ENCODE results near the gene ZNF598.
A peak's percentile ranks its signal among the peaks of the same experiment; 100 is the strongest.
"Not testable (repeated sequence)": the region's sequence is repeated elsewhere in the genome, so short reads cannot be mapped to it uniquely, and the experiment has no call there.

ZNF598 gene

DNA sequence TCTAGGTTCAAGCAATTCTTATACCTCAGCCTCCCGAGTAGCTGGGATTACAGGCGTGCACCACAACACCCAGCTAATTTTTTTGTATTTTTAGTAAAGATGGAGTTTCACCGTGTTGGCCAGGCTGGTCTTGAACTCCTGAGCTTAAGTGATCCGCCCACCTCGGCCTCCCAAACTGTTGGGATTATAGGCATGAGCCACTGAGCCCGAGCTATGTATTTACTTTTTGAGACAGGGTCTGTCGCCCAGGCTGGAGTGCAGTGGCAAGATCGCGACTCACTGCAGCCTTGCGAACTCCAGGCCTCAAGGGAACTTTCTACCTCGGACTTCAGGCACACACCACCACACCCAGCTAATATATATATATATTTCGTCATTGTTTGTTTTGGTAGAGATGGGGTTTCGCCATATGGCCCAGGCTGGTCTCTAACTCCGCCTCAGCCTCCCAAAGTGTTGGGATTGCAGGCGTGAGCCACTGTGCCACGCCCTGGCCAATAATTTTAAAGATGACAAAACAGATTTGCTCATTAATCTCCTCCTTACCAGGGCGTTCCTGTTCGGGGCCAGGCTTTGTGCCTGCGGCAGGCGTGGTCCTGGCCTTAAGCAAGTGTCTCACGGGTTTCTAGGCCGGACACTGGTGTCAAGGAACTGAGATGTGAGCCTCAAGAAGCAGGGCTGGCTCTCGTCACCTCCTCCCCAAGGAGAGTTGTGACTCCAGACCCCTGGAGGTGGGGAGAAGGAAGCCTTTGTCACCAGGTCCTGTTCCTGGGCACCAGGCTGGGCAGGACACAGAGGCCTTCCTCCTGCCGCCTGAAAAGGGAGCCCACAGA, 5.7 kb upstream of the ZNF598 start:
- intact Hi-C loops (cut with DNase I) = no loop called here
- DNase-seq = no peak

GRCh38 chr16:2013527-2013926, 3.9 kb upstream of the ZNF598 start:
- no peak for DNase-seq
- intact Hi-C loops (cut with DNase I) = no loop called here

- intact Hi-C loops (cut with DNase I); DNase-seq: not testable (repeated sequence)
Measured at GRCh38 chr16:2011726-2012125, 2.1 kb upstream of the ZNF598 start.

- peak in 1 of 42 donors; percentile 28 for DNase-seq
- intact Hi-C loops (cut with DNase I) = no loop called here
Measured at GRCh38 chr16:2009164-2009711, 383 bp downstream of the ZNF598 start.

DNA sequence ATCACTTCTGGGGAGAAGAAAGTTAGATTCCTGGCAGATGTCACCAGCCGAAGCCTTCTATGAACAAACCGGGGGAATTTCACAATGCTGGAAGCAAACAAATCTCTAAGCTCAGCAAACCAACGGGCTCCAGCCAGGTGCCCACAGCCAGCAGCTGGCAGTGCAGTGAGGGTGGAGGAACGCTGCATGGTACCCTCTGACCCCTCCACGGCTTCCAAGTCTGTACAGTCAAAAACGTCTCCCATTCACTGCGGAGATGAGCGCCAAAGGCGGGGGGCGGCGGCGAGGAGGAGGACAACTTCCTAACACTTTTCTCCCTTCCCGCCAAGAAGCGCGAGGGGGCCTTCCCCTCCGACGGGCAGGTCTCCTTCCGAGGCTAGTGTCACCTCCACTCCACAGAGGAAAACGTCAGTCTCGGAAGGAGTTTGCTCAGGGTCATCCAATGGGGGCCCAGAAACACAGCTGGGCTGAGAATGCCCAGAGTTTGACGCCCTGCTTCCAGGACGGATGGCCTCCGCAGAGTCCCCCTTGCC, 924 bp downstream of the ZNF598 start:
- DNase-seq = no peak
- intact Hi-C loops (cut with DNase I) = no loop called here

DNA sequence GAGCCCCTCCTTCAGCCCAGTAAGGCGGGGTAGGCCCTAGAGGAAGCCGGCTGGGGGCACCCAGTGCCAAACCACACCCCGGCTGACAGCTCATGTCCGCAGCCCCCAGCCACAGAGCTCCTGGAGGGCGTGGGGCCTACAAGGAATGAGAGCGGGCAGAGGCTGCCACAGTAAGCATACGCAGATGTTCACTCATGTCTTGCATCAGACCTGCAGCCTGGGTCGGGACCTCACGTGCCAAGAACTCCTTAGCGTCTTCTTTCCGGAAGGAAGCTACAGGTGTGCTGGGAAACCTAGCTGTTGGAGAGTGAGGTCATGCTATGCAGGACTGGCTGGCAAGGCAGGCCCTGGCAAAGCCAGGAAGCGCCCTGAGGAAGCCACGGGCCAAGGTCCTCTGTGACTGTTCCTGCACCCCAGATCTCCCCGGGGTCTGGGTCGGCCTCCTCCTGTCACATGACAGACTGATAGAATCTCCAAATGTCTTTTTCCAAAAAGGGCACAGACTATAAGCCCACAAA, 1.6 kb downstream of the ZNF598 start:
- no peak for DNase-seq
- intact Hi-C loops (cut with DNase I) = no loop called here

GRCh38 chr16:2007081-2007836, 2.4 kb downstream of the ZNF598 start:
- no peak for DNase-seq
- intact Hi-C loops (cut with DNase I) = no loop called here

DNA sequence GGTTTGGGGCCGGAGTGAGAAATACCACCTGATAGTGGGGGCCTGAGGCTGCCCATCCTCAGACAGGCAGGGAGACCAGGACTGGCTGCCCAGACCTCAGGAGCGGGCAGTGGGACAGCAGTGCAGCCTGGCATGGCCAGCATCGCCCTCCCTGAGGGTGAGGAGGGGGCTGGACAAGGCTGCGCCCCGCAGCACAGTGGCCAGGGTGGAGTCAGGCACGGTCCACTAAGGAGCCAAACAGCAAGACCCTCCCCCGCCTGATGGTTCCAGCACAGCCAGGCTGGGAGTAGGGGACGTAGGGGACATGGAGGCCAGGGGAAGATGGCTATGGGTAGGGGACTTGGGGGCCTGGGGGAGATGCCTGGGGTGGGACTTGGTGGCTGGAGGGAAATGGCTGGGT, 3.3 kb downstream of the ZNF598 start:
- no peak for DNase-seq
- intact Hi-C loops (cut with DNase I) = no loop called here

DNA sequence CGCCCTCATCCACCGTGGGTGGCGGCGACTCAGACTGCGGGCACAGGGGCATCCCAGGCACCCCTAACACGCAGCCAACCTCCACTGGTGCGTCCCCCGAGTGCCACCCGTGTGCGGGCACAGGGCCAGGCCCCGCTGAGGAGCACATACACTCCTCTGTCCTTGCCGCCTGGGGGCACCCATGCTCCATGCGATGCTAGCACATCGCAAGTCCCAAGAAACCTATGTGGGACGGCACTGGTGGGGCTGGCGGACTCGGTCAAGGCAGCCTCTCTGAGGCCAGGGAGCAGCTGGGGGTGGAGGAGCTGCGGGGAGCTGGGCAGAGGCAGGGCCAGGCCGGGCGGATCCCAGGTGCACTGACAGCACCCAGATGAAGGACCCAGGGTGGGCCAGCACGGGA, 4.0 kb downstream of the ZNF598 start:
- intact Hi-C loops (cut with DNase I) = no loop called here
- peak in 1 of 42 donors; percentile 16 for DNase-seq

- intact Hi-C loops (cut with DNase I) = no loop called here
- no peak for DNase-seq
Measured at GRCh38 chr16:2004795-2005517, 4.7 kb downstream of the ZNF598 start.

DNA sequence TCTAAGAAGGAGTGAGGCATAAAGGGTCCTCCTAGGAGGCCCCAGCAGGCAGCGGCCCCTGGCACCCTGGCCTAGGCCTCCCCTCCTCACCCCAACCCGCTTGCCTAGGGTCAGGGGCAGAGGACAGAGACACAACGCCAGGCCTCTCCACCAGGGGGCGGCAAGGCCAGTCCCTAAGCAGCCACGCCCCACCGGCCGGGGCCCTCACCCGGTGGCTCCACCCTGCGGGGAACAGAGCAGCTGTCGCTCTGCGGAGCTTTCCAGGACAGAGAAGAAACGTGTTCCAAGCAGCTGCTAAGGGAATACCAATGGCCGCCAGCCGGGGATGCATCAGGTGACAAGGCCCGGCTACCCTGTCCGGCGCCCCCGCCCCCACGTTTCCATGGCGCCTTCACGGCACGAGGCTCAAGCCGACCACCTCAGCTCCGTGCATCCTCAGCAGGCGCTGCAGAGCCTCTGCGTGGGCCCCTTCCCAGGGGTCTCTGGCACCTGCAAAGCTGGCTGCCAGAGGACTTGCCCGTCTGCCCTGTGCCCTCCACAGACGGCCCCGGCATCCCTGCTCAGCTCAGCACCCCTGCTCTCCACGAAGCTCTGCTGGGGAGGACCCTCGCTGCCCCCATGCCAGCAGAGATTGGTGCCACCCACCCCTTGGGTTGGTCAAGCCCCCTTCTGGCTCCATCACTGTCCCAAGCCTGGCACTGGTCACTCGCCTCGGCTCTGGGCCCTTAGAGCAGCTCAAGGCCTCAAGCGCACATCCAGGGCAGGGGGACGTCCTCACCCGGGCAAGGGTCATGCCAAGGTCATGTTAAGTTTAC, 5.6 kb downstream of the ZNF598 start:
- intact Hi-C loops (cut with DNase I) = no loop called here
- DNase-seq = peak in 41 of 42 donors; percentile 42 to 90 (median 77)

- DNase-seq = no peak
- intact Hi-C loops (cut with DNase I) = no loop called here
Measured at GRCh38 chr16:2003231-2003826, 6.3 kb downstream of the ZNF598 start.

DNA sequence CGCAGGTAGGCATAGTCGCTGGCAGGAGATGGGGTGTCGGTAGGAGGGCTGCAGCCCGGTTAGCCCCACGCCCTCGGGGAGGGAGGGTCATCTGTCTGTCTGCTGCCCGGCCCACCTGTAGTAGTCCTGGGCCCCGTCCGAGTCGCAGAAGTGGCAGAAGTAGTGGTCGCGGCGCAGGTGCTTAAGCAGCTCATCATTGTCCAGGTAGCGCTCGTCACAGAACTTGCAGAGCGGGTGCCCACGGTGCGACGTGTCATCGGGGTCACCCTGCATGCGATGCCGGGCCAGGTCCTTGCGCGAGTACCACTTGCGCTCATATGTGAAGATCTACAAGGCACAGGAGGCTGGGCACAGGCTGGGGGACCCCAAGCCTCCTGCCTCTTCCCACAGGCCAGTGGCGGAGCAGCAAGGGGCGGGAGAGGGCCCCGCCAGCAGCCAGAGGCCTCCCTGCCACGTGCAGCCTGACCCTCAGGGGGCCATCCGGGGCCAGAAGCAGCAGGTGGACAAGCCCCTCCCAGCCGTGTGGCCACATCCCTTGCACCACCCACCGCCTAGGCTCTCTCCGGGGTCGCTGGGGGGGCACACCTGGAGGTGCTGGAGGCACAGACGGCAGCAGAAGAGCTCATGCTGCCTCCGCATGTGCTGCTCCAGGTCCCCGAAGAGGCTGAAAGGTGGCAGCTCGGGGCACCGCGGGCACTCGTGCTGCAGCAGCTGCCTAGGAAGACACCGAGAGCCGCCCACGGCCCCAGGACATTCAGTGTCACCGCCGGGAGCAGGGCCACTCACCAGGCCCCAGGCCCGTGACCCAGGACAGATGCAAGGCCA, 7.0 kb downstream of the ZNF598 start:
- DNase-seq = no peak
- intact Hi-C loops (cut with DNase I) = no loop called here

DNA sequence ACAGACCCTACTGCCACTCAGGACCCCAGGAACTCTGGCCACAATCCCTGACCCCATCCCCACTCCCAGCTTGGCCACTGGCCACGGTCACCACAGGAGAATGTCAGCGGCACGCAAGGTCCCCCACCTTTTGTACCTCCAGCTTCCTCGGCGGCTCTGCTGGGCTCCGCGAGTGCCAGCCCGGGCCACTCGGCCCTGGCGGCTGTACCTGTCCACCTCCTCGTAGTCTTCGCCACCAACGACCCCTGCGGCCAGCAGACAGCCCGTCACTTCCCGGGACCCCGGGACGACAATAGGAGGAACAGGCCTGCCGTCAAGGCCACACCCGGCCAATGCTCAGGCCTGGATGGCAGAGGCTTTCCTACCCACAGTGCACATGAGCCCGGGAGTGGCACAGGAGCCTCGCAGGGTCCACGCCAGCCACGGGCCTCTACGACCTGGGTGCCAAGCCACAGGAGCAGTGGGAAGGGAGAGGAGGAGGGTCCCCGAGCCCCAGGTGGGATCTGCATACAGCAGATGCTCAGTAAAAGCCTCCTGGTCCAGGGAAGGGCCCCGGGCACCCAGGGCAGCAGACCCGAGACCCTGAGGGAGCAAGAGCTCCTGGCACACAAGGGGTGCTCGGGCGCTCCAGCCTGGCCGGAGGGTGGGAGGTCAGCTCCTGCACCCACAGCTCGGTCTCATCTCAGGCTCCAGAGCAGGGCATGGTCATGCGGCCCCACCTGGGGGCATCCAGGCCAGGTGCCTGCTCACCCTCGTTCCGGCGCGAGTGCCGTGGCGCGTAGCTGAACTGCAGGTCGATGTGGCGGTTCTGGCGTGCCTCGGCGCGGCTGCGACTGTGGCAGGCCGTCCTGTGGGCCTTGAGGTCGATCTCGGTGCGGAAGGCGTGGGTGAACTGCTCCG, 7.9 kb downstream of the ZNF598 start:
- intact Hi-C loops (cut with DNase I) = no loop called here
- no peak for DNase-seq

DNA sequence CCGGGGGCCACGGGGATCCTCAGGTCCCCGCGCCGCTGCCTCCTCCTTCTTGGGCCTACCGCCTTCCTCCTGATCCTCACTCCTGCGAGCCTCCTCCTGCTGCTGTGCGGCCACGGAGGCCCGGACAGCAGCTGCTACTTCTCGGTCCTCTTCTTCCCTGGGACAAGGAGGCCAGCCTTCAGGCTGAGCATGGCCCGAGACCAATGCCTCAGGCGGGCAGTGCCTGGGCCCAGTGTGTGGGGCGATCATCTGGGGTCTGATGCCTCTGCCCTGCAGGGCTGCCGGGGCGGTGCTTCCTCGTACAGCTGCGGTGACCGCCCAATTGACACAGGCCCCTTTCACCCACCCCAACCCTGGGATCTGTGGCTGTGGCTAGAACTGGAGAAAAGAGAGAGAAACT, 8.6 kb downstream of the ZNF598 start:
- intact Hi-C loops (cut with DNase I) = no loop called here
- DNase-seq = no peak
